H9 (cell line): Measurements from ENCODE around the gene ST6GALNAC1. TPM values are rescaled to one million over a fixed set of nuclear protein-coding genes. Genes with fewer than 3 reads are reported as not detected.

Experiments used
- DNase-seq: peaks from one replicate; pipeline ENCODE4 v3.0.0-alpha.2; 2017
- H2AFZ ChIP-seq: one replicate; pipeline ENCODE4 v1.6.1; 2013; ENCODE audit warnings: mild to moderate bottlenecking, low read length, control low read depth, moderate library complexity
- H2AK5ac ChIP-seq: 2 replicates; pipeline ENCODE4 v1.6.1; 2013; ENCODE audit warnings: low read length, control low read depth, mixed read lengths; ENCODE audit not compliant: insufficient read length
- H2BK120ac ChIP-seq: one replicate; pipeline ENCODE4 v1.6.1; 2013; ENCODE audit warnings: low read depth, mild to moderate bottlenecking, low read length, control low read depth, inconsistent platforms; ENCODE audit not compliant: poor library complexity, severe bottlenecking
- H2BK12ac ChIP-seq: 2 replicates; pipeline ENCODE4 v1.6.1; 2013; ENCODE audit warnings: low read length, control low read depth, mixed read lengths, low read depth; ENCODE audit not compliant: insufficient read length
- H2BK15ac ChIP-seq: 2 replicates; pipeline ENCODE4 v1.6.1; 2013; ENCODE audit warnings: low read depth, low read length, control low read depth
- H2BK20ac ChIP-seq: one replicate; pipeline ENCODE4 v1.6.1; 2013; ENCODE audit warnings: low read depth, mild to moderate bottlenecking, low read length, control low read depth, inconsistent platforms; ENCODE audit not compliant: poor library complexity, severe bottlenecking
- H2BK5ac ChIP-seq: 2 replicates; pipeline ENCODE4 v1.6.1; 2013; ENCODE audit warnings: low read length, control low read depth, mixed read lengths; ENCODE audit not compliant: insufficient read length
- H3K14ac ChIP-seq: 2 replicates; pipeline ENCODE4 v1.6.1; 2013; ENCODE audit warnings: low read length, control low read depth; ENCODE audit not compliant: insufficient read depth
- H3K18ac ChIP-seq: 2 replicates; pipeline ENCODE4 v1.6.1; 2013; ENCODE audit warnings: low read depth, mild to moderate bottlenecking, mixed read lengths, low read length, control low read depth; ENCODE audit not compliant: insufficient read length
- H3K23ac ChIP-seq: 2 replicates; pipeline ENCODE4 v1.6.1; 2013; ENCODE audit warnings: low read length, control low read depth, mixed read lengths, low read depth; ENCODE audit not compliant: insufficient read length
- H3K23me2 ChIP-seq: 2 replicates; pipeline ENCODE4 v1.6.1; 2013; ENCODE audit warnings: low read depth, mild to moderate bottlenecking, mixed read lengths, low read length, control low read depth; ENCODE audit not compliant: insufficient read length, poor library complexity, severe bottlenecking
- H3K27ac ChIP-seq: 2 replicates; pipeline ENCODE4 v1.5.1; 2013; ENCODE audit warnings: low read length, control low read depth, mixed read lengths, low read depth; ENCODE audit not compliant: insufficient read length
- H3K27me3 ChIP-seq: 2 replicates; pipeline ENCODE4 v1.6.1; 2013; ENCODE audit warnings: low read length, control low read depth, inconsistent platforms; ENCODE audit not compliant: insufficient read depth
- H3K4ac ChIP-seq: 2 replicates; pipeline ENCODE4 v1.6.1; 2013; ENCODE audit warnings: low read depth, mild to moderate bottlenecking, control low read depth, inconsistent platforms, low read length, moderate library complexity
- H3K4me1 ChIP-seq: 2 replicates; pipeline ENCODE4 v1.6.1; 2013; ENCODE audit warnings: low read length, control low read depth, inconsistent platforms; ENCODE audit not compliant: insufficient read depth
- H3K4me2 ChIP-seq: 2 replicates; pipeline ENCODE4 v1.6.1; 2013; ENCODE audit warnings: low read length, control low read depth, mixed read lengths; ENCODE audit not compliant: insufficient read length, insufficient read depth
- H3K56ac ChIP-seq: 2 replicates; pipeline ENCODE4 v1.6.1; 2013; ENCODE audit warnings: low read depth, mild to moderate bottlenecking, mixed read lengths, low read length, control low read depth; ENCODE audit not compliant: insufficient read length
- H3K79me1 ChIP-seq: 2 replicates; pipeline ENCODE4 v1.6.1; 2013; ENCODE audit warnings: low read depth, mild to moderate bottlenecking, moderate library complexity, low read length, control low read depth, inconsistent platforms; ENCODE audit not compliant: insufficient read depth, poor library complexity, severe bottlenecking
- H3K79me2 ChIP-seq: 2 replicates; pipeline ENCODE4 v1.6.1; 2013; ENCODE audit warnings: low read length, control low read depth, inconsistent platforms; ENCODE audit not compliant: insufficient read depth
- H3K9ac ChIP-seq: 2 replicates; pipeline ENCODE4 v1.6.1; 2013; ENCODE audit warnings: low read length, control low read depth, mixed read lengths; ENCODE audit not compliant: insufficient read length; ENCODE audit errors: extremely low read depth
- H3K9me3 ChIP-seq: one replicate; pipeline ENCODE4 v1.6.1; 2013; ENCODE audit warnings: low read depth, low read length, inconsistent platforms; ENCODE audit not compliant: control insufficient read depth
- H3T11ph ChIP-seq: one replicate; pipeline ENCODE4 v1.6.1; 2013; ENCODE audit warnings: mild to moderate bottlenecking, low read length, control low read depth, inconsistent platforms
- H4K20me1 ChIP-seq: one replicate; pipeline ENCODE4 v1.6.1; 2013; ENCODE audit not compliant: control insufficient read depth, insufficient read length, insufficient read depth
- H4K5ac ChIP-seq: 2 replicates; pipeline ENCODE4 v1.6.1; 2013; ENCODE audit warnings: low read depth, mild to moderate bottlenecking, mixed read lengths, low read length, control low read depth; ENCODE audit not compliant: insufficient read length
- H4K8ac ChIP-seq: replicated peaks from 2 replicates; pipeline ENCODE4 v1.6.1; 2013; ENCODE audit warnings: low read length, control low read depth, mixed read lengths, low read depth; ENCODE audit not compliant: insufficient read length
- H4K91ac ChIP-seq: 2 replicates; pipeline ENCODE4 v1.6.1; 2013; ENCODE audit warnings: low read depth, mild to moderate bottlenecking, moderate library complexity, mixed read lengths, low read length, control low read depth; ENCODE audit not compliant: insufficient read length
- H3K27ac Mint-ChIP-seq, 3 experiments: 2 replicates in 2 of 3; 3 replicates in 1 of 3; pipeline ENCODE4 v1.8.0; 2020 to 2021; ENCODE audit warnings: mixed read lengths in 3 of 3, mild to moderate bottlenecking in 1 of 3, moderate library complexity in 1 of 3
- H3K27me3 Mint-ChIP-seq: 2 replicates; pipeline ENCODE4 v1.8.0; 2021; ENCODE audit warnings: low read depth, mild to moderate bottlenecking, moderate library complexity, mixed read lengths
- H3K36me3 Mint-ChIP-seq, 3 experiments: 2 replicates in 2 of 3; 3 replicates in 1 of 3; pipeline ENCODE4 v1.8.0; 2020 to 2021; ENCODE audit warnings: low read depth in 3 of 3, mixed read lengths in 3 of 3; ENCODE audit not compliant: insufficient read depth in 1 of 3
- H3K4me1 Mint-ChIP-seq, 2 experiments: 2 replicates each; pipeline ENCODE4 v1.8.0; 2020; ENCODE audit warnings: mixed read lengths in 2 of 2
- H3K4me3 Mint-ChIP-seq, 2 experiments: 2 replicates in 1 of 2; 3 replicates in 1 of 2; pipeline ENCODE4 v1.8.0; 2020 to 2021; ENCODE audit warnings: mild to moderate bottlenecking in 2 of 2, mixed read lengths in 2 of 2, moderate library complexity in 1 of 2
- H3K9me3 Mint-ChIP-seq, 2 experiments: 2 replicates in 1 of 2; 3 replicates in 1 of 2; pipeline ENCODE4 v1.8.0; 2020; ENCODE audit warnings: mild to moderate bottlenecking in 2 of 2, mixed read lengths in 2 of 2, moderate library complexity in 1 of 2
- WGBS: extraction: QIAGEN DNeasy Blood & Tissue Kit; methylation state at CpG from one replicate; pipeline ENCODE4 v1.1.7; 2013; ENCODE audit warnings: missing lambda C conversion rate, low lambda C conversion rate, mixed read lengths; ENCODE audit not compliant: insufficient read length; ENCODE audit errors: extremely low coverage; 5-methylcytosine and 5-hydroxymethylcytosine counted together
- total RNA-seq: library from RNA; stranded (reverse); gene quantifications from 2 replicates; pipeline ENCODE4 v1.2.1, GENCODE V29; 2021
- TF ChIP-seq, protein P1 (sequence below): fragments of 200-600 bp; sonication (generic); conservative IDR thresholded peaks from 3 replicates; pipeline ENCODE4 v1.8.0; 2021; ENCODE audit warnings: antibody characterized with exemption, mild to moderate bottlenecking

ST6GALNAC1 gene
- total RNA-seq, 1 experiment from 2014 or later: not detected

DNA sequence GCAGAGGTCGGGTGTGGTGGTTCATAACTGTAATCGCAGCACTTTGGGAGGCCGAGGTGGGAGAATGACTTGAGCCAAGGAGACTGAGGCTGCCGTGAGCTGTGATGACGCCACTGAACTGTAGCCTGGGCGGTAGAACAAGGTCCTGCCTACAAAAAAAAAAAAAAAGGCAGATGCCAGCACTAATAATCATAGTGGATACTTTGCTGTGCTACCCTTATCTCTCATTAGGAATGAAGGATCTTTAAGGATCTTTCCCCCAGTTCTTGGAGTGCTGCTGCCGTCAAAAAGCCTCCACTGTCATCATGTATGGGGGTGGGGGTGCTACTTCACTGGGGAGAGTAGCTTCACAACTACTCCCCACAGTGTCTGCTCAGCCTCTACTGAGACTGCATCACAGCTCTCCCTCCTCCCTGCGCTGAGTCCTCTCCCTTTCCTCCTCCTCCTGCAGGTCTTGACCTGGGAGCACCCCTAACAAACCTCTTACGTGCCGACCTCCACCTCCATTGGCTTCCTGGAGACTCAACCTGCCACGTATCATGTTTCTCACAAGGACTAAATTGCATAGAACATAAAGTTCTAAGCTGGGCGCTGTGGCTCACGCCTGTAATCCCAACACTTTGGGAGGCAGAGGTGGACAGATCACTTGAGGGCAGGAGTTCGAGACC, 24.4 kb upstream of the ST6GALNAC1 start:
- H4K8ac ChIP-seq: no peak overlapping the region
- H2AK5ac ChIP-seq: no peak overlapping the region
- no peak overlapping the region for H3K9ac ChIP-seq
- H4K20me1 ChIP-seq: peaks cover 2% of the 10 kb centered on the region
- no peak overlapping the region for H2BK20ac ChIP-seq
- no peak overlapping the region for H3K4ac ChIP-seq
- H3K4me1 ChIP-seq: peaks cover 5% of the 10 kb centered on the region
- H3K23me2 ChIP-seq: peaks cover 4% of the 10 kb centered on the region
- no peak overlapping the region for H2BK5ac ChIP-seq
- no peak overlapping the region for H3K18ac ChIP-seq
- H3K9me3 ChIP-seq: no peaks in the 10 kb centered on the region
- H4K91ac ChIP-seq: no peak overlapping the region
- H3K27me3 Mint-ChIP-seq: no peaks in the 10 kb centered on the region
- no peak for DNase-seq
- H3K56ac ChIP-seq: no peak overlapping the region
- H3K4me2 ChIP-seq: no peak overlapping the region
- H3K79me1 ChIP-seq: no peaks in the 10 kb centered on the region
- H3K23ac ChIP-seq: no peak overlapping the region
- no peak overlapping the region for H4K5ac ChIP-seq
- 0 out of 2 replicates have a peak overlapping the region, but pooled peaks have one; percentile 29 for H2BK15ac ChIP-seq
- H3K9me3 Mint-ChIP-seq: no peaks in the 10 kb centered on the region
- no peak overlapping the region for H2BK120ac ChIP-seq
- H3K79me2 ChIP-seq: no peaks in the 10 kb centered on the region
- H2BK12ac ChIP-seq: no peak overlapping the region
- no peak overlapping the region for H3K4me3 Mint-ChIP-seq
- no peak overlapping the region for H3K14ac ChIP-seq
- H3K27me3 ChIP-seq: no peaks in the 10 kb centered on the region
- peaks cover 18 to 26% of the 10 kb centered on the region in 2 experiments for H3K4me1 Mint-ChIP-seq
- H3K27ac ChIP-seq: no peak overlapping the region
- H2AFZ ChIP-seq: no peak overlapping the region
- WGBS: no CpG with 5 or more reads among the region's 14 CpGs
- TF ChIP-seq, protein P1, sequence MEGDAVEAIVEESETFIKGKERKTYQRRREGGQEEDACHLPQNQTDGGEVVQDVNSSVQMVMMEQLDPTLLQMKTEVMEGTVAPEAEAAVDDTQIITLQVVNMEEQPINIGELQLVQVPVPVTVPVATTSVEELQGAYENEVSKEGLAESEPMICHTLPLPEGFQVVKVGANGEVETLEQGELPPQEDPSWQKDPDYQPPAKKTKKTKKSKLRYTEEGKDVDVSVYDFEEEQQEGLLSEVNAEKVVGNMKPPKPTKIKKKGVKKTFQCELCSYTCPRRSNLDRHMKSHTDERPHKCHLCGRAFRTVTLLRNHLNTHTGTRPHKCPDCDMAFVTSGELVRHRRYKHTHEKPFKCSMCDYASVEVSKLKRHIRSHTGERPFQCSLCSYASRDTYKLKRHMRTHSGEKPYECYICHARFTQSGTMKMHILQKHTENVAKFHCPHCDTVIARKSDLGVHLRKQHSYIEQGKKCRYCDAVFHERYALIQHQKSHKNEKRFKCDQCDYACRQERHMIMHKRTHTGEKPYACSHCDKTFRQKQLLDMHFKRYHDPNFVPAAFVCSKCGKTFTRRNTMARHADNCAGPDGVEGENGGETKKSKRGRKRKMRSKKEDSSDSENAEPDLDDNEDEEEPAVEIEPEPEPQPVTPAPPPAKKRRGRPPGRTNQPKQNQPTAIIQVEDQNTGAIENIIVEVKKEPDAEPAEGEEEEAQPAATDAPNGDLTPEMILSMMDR: no peak
- H3K36me3 Mint-ChIP-seq: no peaks in the 10 kb centered on the region
- no peak overlapping the region for H3T11ph ChIP-seq
- H3K27ac Mint-ChIP-seq: no peak overlapping the region
